Nephron (organoid): Measurements from ENCODE around the gene NT5DC2.
"Not testable (repeated sequence)": the region's sequence is repeated elsewhere in the genome, so short reads cannot be mapped to it uniquely, and the experiment has no call there.

Source experiments
- H3K27ac Mint-ChIP-seq, 3 experiments: 2 replicates each; pipeline ENCODE4 v1.8.0; 2020; ENCODE audit warnings: mixed read lengths in 3 of 3, mild to moderate bottlenecking in 2 of 3, moderate library complexity in 1 of 3
- H3K27me3 Mint-ChIP-seq: 2 replicates; pipeline ENCODE4 v1.8.0; 2021; ENCODE audit warnings: low read depth, mild to moderate bottlenecking, moderate library complexity, mixed read lengths
- H3K36me3 Mint-ChIP-seq: 2 replicates; pipeline ENCODE4 v1.8.0; 2020; ENCODE audit warnings: low read depth, mixed read lengths
- H3K4me1 Mint-ChIP-seq: 2 replicates; pipeline ENCODE4 v1.8.0; 2020; ENCODE audit warnings: mixed read lengths
- H3K4me3 Mint-ChIP-seq, 3 experiments: 2 replicates each; pipeline ENCODE4 v1.8.0; 2020; ENCODE audit warnings: mild to moderate bottlenecking in 3 of 3, mixed read lengths in 3 of 3, moderate library complexity in 2 of 3
- H3K9me3 Mint-ChIP-seq: 2 replicates; pipeline ENCODE4 v1.8.0; 2020; ENCODE audit warnings: mixed read lengths
- TF ChIP-seq, protein P1 (sequence below), 3 experiments: fragments of 200-600 bp; sonication (generic); IDR thresholded peaks; one replicate each; pipeline ENCODE4 v1.5.0; 2021; ENCODE audit warnings: antibody characterized with exemption in 3 of 3; ENCODE audit not compliant: unreplicated experiment in 3 of 3

Gene NT5DC2

DNA sequence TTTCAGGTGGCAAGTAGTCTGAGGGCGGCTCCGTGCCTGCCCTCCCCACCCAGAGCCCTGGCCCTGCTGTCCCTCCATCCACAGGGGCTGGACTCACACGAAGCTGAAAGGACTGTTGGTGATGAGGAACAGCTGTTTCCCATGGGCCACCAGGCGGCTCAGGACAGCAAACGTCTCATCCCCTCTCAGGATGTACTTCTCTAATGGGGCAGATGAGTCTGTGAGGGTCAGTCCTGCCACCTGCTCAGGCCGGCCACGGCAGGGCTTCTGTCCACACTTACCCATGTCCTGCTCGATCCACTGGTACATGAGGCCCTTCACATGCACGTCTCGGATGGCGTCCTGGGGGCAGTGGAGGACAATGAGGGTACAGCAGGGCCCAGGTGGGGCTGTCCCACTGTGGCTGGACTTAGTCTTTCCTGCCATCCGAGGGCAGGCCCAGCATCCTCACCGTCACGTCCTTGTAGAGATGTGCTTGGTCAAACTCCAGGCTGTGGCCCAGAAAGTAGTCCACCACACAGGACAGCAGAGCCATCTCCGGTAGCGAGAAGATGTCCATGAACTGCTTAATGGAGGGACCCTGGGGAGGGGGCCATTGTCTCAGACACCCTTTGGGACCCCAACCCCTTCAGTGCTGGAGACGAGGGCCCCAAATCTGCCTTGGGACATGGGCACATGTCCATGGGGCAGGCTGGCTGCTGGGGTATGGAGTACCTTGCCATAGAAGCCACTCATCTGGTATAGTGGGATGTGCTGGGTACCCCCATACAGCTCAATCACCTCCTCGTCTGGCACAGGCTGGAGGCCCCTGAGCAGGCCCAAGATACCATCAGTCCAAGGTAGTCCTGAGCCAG is 5.7 kb downstream of the NT5DC2 start:
- H3K4me3 Mint-ChIP-seq, result no peak overlapping the region
- H3K27ac Mint-ChIP-seq, result no peak overlapping the region
- H3K9me3 Mint-ChIP-seq, result no peaks in the 10 kb centered on the region
- TF ChIP-seq, protein P1, sequence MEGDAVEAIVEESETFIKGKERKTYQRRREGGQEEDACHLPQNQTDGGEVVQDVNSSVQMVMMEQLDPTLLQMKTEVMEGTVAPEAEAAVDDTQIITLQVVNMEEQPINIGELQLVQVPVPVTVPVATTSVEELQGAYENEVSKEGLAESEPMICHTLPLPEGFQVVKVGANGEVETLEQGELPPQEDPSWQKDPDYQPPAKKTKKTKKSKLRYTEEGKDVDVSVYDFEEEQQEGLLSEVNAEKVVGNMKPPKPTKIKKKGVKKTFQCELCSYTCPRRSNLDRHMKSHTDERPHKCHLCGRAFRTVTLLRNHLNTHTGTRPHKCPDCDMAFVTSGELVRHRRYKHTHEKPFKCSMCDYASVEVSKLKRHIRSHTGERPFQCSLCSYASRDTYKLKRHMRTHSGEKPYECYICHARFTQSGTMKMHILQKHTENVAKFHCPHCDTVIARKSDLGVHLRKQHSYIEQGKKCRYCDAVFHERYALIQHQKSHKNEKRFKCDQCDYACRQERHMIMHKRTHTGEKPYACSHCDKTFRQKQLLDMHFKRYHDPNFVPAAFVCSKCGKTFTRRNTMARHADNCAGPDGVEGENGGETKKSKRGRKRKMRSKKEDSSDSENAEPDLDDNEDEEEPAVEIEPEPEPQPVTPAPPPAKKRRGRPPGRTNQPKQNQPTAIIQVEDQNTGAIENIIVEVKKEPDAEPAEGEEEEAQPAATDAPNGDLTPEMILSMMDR (IDR thresholded peaks at IDR 0.05; ENCODE audit: unreplicated experiment in 3 of 3), result no peak
- H3K4me1 Mint-ChIP-seq, result peaks cover 22% of the 10 kb centered on the region
- peaks cover 37% of the 10 kb centered on the region for H3K36me3 Mint-ChIP-seq
- H3K27me3 Mint-ChIP-seq, result peaks cover 4% of the 10 kb centered on the region

DNA sequence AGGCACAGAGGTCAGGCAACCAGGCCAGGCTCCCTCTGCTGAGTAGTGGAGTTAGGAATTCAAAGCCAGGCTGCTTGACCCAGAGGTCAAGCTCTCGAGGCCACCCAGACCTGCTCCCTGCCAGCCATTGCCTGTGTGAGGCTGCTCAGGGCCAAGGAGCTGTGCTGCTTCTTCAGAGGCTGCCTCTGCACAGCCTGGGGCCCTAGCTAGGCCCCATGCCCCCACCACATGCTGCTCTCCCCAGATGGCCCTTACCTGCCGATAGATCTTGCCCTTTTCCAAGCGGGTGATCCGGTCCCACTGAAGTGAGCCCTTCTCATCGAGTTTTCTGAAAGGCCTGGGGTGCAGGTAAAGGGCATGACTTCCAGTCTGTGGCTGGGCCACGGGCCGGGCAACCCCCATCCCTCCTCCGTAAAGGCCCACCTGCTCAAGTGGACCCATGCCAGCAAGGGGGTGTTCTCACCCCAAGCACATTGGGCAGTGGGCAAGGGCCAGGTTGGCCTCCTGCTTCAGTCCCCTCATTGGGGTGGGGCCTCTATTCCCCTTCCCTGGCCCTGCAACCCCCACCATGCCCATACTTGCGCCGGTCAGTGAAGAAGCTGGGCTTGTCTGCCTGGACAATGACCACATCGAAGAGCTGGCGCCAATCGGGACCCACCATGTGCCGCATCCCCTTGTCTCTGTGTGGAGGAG is 6.5 kb downstream of the NT5DC2 start:
- H3K27me3 Mint-ChIP-seq, result peaks cover 4% of the 10 kb centered on the region
- H3K9me3 Mint-ChIP-seq, result no peaks in the 10 kb centered on the region
- H3K4me1 Mint-ChIP-seq, result peaks cover 22% of the 10 kb centered on the region
- no peak overlapping the region for H3K4me3 Mint-ChIP-seq
- TF ChIP-seq, protein P1 (IDR thresholded peaks at IDR 0.05; ENCODE audit: unreplicated experiment in 3 of 3), result no peak
- H3K27ac Mint-ChIP-seq, result no peak overlapping the region
- peaks cover 37% of the 10 kb centered on the region for H3K36me3 Mint-ChIP-seq

DNA sequence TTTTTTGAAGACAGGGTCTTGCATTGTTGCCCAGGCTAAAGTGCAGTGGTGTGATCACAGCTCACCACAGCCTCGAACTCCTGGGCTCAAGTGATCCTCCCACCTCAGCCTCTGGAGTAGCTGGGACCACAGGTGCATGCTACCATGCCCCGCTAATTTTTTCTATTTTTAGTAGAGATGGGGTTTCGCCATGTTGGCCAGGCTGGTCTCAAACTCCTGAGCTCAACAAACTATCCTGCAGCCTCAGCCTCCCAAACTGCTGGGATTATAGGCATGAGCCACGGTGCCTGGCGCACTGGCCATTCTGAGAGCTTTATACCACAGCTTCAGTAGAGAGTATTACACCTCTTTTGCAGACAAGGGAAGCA is 7.0 kb downstream of the NT5DC2 start:
- Mint-ChIP-seq H3K4me1 (peaks cover 22% of the 10 kb centered on the region), H3K36me3 (peaks cover 37% of the 10 kb centered on the region), H3K27ac (peak overlapping the region in 1 of 3 experiments; percentile 64)
- not testable (repeated sequence) for H3K9me3 Mint-ChIP-seq, H3K27me3 Mint-ChIP-seq, H3K4me3 Mint-ChIP-seq

DNA sequence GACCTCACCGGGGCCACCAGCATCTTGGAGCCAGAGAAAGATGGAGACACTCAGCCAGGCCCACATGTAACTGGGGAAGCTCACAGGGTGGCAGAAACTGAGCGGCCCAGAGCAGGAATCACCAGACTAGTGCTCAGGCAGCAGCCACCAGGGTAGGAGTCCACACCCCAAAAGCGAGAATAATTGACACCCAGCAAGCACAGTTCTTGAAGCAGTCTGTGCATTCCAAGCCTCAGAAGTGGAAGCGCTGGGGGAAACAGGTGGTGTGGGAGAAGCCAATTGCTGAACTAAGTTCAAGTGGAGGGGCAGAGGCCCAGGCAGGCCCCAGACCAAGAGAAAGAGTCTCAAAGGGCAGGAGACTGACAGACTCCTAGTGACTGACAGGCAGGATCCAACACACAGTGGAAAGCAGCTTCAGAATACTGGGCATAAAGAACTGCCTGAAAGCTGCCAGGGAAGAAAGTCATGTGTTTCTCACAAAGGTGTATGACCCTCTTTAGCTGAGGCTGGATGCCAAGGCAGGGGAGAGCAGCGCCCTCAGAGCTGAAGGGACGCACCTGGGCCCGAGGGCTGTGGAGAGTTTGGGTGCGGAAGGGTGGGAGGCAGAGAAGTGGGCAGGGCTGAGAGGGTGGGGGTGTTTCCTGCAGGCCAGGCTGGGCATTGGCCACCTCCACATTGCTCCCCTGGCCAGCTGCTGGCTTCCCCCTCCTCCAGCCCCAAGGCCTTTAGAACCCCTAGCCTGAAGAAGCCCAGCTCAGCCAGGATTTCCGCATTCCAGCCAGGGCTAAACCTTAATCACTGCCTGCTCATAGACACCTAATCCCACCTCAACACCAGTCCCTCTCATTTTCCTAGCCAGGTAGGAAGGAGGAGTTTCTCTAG is 7.7 kb downstream of the NT5DC2 start:
- H3K4me1 Mint-ChIP-seq, result peaks cover 22% of the 10 kb centered on the region
- H3K9me3 Mint-ChIP-seq, result no peaks in the 10 kb centered on the region
- H3K27me3 Mint-ChIP-seq, result peaks cover 4% of the 10 kb centered on the region
- peaks cover 37% of the 10 kb centered on the region for H3K36me3 Mint-ChIP-seq
- peak overlapping the region; percentile 20 to 65 (median 64) for H3K27ac Mint-ChIP-seq
- TF ChIP-seq, protein P1 (IDR thresholded peaks at IDR 0.05; ENCODE audit: unreplicated experiment in 3 of 3), result no peak
- no peak overlapping the region for H3K4me3 Mint-ChIP-seq

DNA sequence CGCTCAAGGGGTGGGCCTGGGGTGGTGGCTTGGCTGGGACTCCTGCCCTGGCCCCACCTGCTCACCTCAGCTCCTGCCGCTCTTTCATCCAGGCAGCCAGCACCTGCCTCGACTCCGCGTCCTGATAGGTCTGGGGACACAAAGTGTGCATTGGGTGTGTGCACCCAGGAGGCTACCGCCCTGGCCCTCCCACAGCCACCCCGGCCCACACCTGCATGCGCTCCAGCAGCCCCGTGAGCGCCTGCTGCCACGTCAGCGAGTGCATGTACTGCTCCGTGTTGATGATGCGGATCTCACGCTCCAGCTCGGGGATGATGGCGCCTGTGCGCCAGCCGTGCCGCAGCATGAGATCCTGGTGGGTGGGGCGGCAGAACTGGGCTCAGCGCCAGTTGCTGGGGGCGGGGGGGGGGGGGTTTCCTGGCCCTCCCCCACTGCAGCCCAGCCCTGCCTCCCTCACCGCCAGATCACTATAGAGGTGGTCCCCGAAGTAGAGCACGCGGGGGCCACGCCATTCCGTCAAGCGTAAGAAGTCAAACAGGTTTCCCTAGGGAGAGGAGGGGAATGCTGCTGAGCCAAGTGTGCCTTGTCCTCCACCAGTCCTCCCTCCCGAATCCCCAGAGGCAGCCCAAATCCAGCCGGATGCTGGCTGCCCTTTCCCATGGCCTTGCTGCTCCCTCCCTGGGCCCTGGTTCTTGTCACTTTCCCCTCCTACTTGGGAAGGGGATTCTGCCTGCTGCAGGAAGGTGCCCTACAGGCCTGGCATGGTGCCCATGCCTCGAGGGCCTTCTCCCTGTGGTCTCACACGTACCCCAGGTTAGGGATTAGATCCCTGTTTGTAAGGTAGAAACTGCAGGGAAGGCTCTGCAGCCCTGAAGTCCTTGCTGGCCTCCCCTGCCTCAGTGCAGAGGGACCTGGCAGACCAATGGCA is 8.6 kb downstream of the NT5DC2 start:
- peaks cover 37% of the 10 kb centered on the region for H3K36me3 Mint-ChIP-seq
- TF ChIP-seq, protein P1 (IDR thresholded peaks at IDR 0.05; ENCODE audit: unreplicated experiment in 3 of 3), result no peak
- no peak overlapping the region for H3K4me3 Mint-ChIP-seq
- H3K4me1 Mint-ChIP-seq, result peaks cover 20% of the 10 kb centered on the region
- peak overlapping the region in 1 of 3 experiments; percentile 64 for H3K27ac Mint-ChIP-seq
- H3K27me3 Mint-ChIP-seq, result peaks cover 4% of the 10 kb centered on the region
- no peaks in the 10 kb centered on the region for H3K9me3 Mint-ChIP-seq
